Caco-2 (cell line): ENCODE data around the gene SYT14. TPM values are rescaled to one million over a fixed set of nuclear protein-coding genes. Genes with fewer than 3 reads are reported as not detected.

Experiments used
- BruUV-seq: library from RNA; stranded (reverse); fragments of 400-500 nt; replicated peaks from 2 replicates; lab custom pipeline; 2021; lab: Mats Ljungman, UMichigan
- CTCF ChIA-PET: fragments of 300-600 bp; sonication (Branson Sonifier 250); formaldehyde crosslinking; loops from one replicate; lab custom pipeline; 2022; ENCODE audit warnings: antibody characterized with exemption; lab: Charles Lee
- POLR2A ChIA-PET: fragments of 300-600 bp; sonication (Branson Sonifier 250); formaldehyde crosslinking; loops from one replicate; lab custom pipeline; 2022; ENCODE audit warnings: antibody characterized with exemption; lab: Charles Lee
- DNase-seq, 2 experiments: peaks; one replicate each; pipeline versions ENCODE4 v3.0.0 to v3.0.0-alpha.2; 2020 to 2022
- H3K27me3 ChIP-seq: replicated peaks from 2 replicates; pipeline ENCODE4 v1.6.0; 2011; ENCODE audit warnings: low read length; ENCODE audit not compliant: control insufficient read depth, insufficient read depth
- H3K36me3 ChIP-seq: 2 replicates; pipeline ENCODE4 v1.5.1; 2011; ENCODE audit warnings: low read length; ENCODE audit not compliant: control insufficient read depth, insufficient read depth
- H3K4me1 ChIP-seq: fragments of 250-450 bp; sonication (Bioruptor Pico); 2 replicates; pipeline ENCODE4 v1.5.1; 2020; ENCODE audit warnings: mild to moderate bottlenecking
- H3K4me3 ChIP-seq: 2 replicates; pipeline ENCODE4 v1.5.1; 2011; ENCODE audit warnings: low read depth, mild to moderate bottlenecking, control low read depth, low read length
- H3K9me3 ChIP-seq: fragments of 250-450 bp; sonication (Bioruptor Pico); 2 replicates; pipeline ENCODE4 v1.5.1; 2020; ENCODE audit warnings: mild to moderate bottlenecking, moderate library complexity
- H3K27ac Mint-ChIP-seq: one replicate; pipeline ENCODE4 v1.8.0; 2022; ENCODE audit warnings: mixed read lengths; ENCODE audit not compliant: unreplicated experiment
- H3K27me3 Mint-ChIP-seq: one replicate; pipeline ENCODE4 v1.8.0; 2022; ENCODE audit warnings: mixed read lengths; ENCODE audit not compliant: insufficient read depth, unreplicated experiment
- H3K36me3 Mint-ChIP-seq: one replicate; pipeline ENCODE4 v1.8.0; 2022; ENCODE audit warnings: mild to moderate bottlenecking, mixed read lengths; ENCODE audit not compliant: insufficient read depth, unreplicated experiment
- H3K4me1 Mint-ChIP-seq: one replicate; pipeline ENCODE4 v1.8.0; 2022; ENCODE audit warnings: low read depth, mixed read lengths; ENCODE audit not compliant: unreplicated experiment
- H3K4me3 Mint-ChIP-seq: one replicate; pipeline ENCODE4 v1.8.0; 2022; ENCODE audit warnings: mild to moderate bottlenecking, moderate library complexity, mixed read lengths; ENCODE audit not compliant: unreplicated experiment
- H3K9me3 Mint-ChIP-seq: one replicate; pipeline ENCODE4 v1.8.0; 2022; ENCODE audit warnings: mixed read lengths; ENCODE audit not compliant: unreplicated experiment
- CTCF ChIP-seq, 2 experiments: fragments of 200-600 bp in 1 of 2; IDR thresholded peaks; 1 replicate in 1 of 2; 2 replicates in 1 of 2; pipeline versions ENCODE4 v1.5.1 to v1.8.0; 2011 to 2022; ENCODE audit warnings: antibody characterized with exemption in 1 of 2, control low read depth in 1 of 2, inconsistent platforms in 1 of 2, low read depth in 1 of 2, low read length in 1 of 2, mild to moderate bottlenecking in 1 of 2, moderate library complexity in 1 of 2; ENCODE audit not compliant: insufficient read depth in 1 of 2, severe bottlenecking in 1 of 2, unreplicated experiment in 1 of 2
- intact Hi-C: fragments of 100-400 bp; cut with micrococcal nuclease; formaldehyde crosslinking; loops from one replicate; pipeline ENCODE4 v1.10.0; 2022; ENCODE audit not compliant: unreplicated experiment
- total RNA-seq: library from RNA; stranded (reverse); gene quantifications from 2 replicates; pipeline ENCODE4 v1.2.3, GENCODE V29; 2022

SYT14 gene
- total RNA-seq, 1 experiment from 2014 or later: 0.18 TPM

- TF ChIP-seq CTCF (IDR thresholded peaks at IDR 0.05; ENCODE audit: insufficient read depth in 1 of 2, low read depth in 1 of 2, low read length in 1 of 2, severe bottlenecking in 1 of 2, unreplicated experiment in 1 of 2): no peak
- intact Hi-C loops: loop anchor here (5.0 kb wide), 1 partner anchor 48 kb away; no protein-coding TSS in a partner anchor
- Mint-ChIP-seq H3K36me3 (no peaks in the 10 kb centered on the region), H3K4me1 (no peaks in the 10 kb centered on the region), H3K4me3 (no peak overlapping the region), H3K27ac (no peak overlapping the region), H3K27me3 (no peaks in the 10 kb centered on the region), H3K9me3 (no peaks in the 10 kb centered on the region)
- Histone ChIP-seq H3K27me3 (no peaks in the 10 kb centered on the region), H3K4me1 (no peaks in the 10 kb centered on the region), H3K4me3 (no peak overlapping the region), H3K9me3 (peaks cover 23% of the 10 kb centered on the region), H3K36me3 (no peaks in the 10 kb centered on the region)
- DNase-seq: no peak
- ChIA-PET CTCF (interaction anchor here (1.2 kb wide), 1 partner anchor 111 kb away, joined by 4 read pairs; no protein-coding TSS in a partner anchor), POLR2A (no interaction called here)
- BruUV-seq: no TSS peak
Measured at GRCh38 chr1:210200124-210200736, 262.2 kb downstream of the SYT14 start.

GRCh38 chr1:210201681-210202080 lies 263.7 kb downstream of the SYT14 start:
- Mint-ChIP-seq H3K27ac (no peak overlapping the region), H3K36me3 (no peaks in the 10 kb centered on the region), H3K4me1 (no peaks in the 10 kb centered on the region), H3K27me3 (no peaks in the 10 kb centered on the region), H3K4me3 (no peak overlapping the region), H3K9me3 (no peaks in the 10 kb centered on the region)
- POLR2A ChIA-PET: no interaction called here
- Histone ChIP-seq H3K4me1 (no peaks in the 10 kb centered on the region), H3K9me3 (peaks cover 9% of the 10 kb centered on the region), H3K36me3 (no peaks in the 10 kb centered on the region), H3K4me3 (no peak overlapping the region), H3K27me3 (no peaks in the 10 kb centered on the region)
- no peak for TF ChIP-seq CTCF (IDR thresholded peaks at IDR 0.05; ENCODE audit: insufficient read depth in 1 of 2, low read depth in 1 of 2, low read length in 1 of 2, severe bottlenecking in 1 of 2, unreplicated experiment in 1 of 2)
- BruUV-seq: no TSS peak
- CTCF ChIA-PET: interaction anchor here (0.6 kb wide), 1 partner anchor 45 kb away, joined by 4 read pairs; no protein-coding TSS in a partner anchor
- DNase-seq: no peak
- intact Hi-C loops: loop anchor here (5.0 kb wide), 1 partner anchor 49 kb away; no protein-coding TSS in a partner anchor

DNA sequence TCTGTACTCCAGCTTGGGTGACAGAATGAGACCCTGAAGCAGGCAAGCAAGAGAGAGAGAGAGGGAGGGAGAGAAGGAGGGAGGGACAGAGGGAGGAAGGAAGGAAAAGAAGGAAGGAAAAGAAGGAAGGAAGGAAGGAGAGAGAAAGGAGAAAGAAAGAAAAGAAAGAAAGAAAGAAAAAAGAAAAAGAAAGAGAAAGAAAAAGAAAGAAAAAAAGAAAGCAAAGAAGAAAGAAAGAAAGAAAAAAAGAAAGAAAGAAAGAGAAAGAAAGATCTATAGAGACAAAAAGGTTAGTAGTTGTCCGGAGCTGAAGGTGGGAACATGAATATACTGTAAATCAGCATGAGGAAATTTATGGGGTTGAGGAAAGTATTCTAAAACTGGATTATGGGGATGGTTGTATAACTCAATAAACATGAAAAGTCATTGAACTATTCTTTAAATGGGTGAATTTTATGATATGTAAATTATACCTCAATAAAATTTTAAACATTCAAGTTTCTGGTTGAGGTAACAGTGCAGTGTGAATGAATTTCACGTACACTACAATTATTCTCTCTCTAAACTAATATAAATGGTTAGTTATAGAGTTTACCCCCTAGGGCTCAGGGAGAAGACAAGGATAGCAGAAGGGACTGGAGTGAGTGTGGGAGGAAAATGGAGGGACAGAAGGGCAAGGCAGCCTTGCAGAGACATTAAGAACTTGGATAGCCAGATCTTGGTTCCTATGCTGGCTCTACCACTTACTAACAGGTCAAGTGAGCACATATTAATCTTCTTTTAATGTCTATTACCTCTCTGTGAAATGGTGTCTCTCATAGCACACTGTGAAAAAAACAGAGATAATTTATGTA lies 269.8 kb downstream of the SYT14 start:
- H3K4me1 Mint-ChIP-seq: no peaks in the 10 kb centered on the region
- ChIA-PET POLR2A (no interaction called here), CTCF (no interaction called here)
- no peaks in the 10 kb centered on the region; the same call in 1 of the 2 replicates for H3K9me3 ChIP-seq
- TF ChIP-seq CTCF (IDR thresholded peaks at IDR 0.05; ENCODE audit: insufficient read depth in 1 of 2, low read depth in 1 of 2, low read length in 1 of 2, severe bottlenecking in 1 of 2, unreplicated experiment in 1 of 2): no peak
- DNase-seq: no peak
- no peak overlapping the region for H3K27ac Mint-ChIP-seq
- H3K9me3 Mint-ChIP-seq: no peaks in the 10 kb centered on the region
- H3K27me3 ChIP-seq: no peaks in the 10 kb centered on the region
- H3K4me3 Mint-ChIP-seq: no peak overlapping the region
- no TSS peak for BruUV-seq
- H3K27me3 Mint-ChIP-seq: no peaks in the 10 kb centered on the region
- intact Hi-C loops: no loop called here
- no peaks in the 10 kb centered on the region for H3K36me3 ChIP-seq
- H3K36me3 Mint-ChIP-seq: no peaks in the 10 kb centered on the region
- no peaks in the 10 kb centered on the region for H3K4me1 ChIP-seq
- H3K4me3 ChIP-seq: no peak overlapping the region
